NCI-H2227 treated with DMSO at 0.1 percent for 48 hours (cell line): ENCODE results near the gene KCNB1.

Experiments used
- DNase-seq: peaks from one replicate; lab custom pipeline; 2025; lab: John Stamatoyannopoulos, UW

The KCNB1 gene

GRCh38 chr20:49409302-49409974 is 73.0 kb downstream of the KCNB1 start:
- DNase-seq = no peak

DNA sequence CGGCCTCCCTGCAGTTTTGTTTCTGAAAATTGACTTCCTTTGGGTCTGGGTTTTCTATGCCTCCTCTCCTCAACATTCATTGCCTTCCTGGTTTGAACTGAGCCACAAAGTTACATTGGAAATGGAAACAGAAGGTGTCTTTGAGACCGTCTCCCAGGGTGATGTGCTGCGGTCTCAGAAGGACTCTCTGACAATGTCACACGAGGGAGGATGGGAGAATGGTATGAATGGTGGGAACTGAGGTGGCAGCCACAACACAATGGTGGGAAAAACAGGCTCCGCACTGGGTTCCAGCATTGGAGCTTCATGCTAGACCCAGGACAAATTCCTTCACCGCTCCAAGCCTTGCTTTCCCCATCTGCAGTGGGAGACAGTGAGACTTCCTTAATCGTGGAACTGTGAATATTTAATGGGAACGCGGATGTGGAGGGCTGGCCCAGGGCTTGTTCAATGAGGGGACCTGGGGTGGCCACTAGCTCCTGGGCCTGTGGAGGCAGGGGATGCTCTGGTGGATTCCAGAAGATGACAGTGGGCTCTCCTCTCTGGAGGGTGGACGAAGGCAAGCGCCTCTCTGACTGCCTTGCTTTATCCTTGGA is 73.9 kb downstream of the KCNB1 start:
- DNase-seq = no peak

DNA sequence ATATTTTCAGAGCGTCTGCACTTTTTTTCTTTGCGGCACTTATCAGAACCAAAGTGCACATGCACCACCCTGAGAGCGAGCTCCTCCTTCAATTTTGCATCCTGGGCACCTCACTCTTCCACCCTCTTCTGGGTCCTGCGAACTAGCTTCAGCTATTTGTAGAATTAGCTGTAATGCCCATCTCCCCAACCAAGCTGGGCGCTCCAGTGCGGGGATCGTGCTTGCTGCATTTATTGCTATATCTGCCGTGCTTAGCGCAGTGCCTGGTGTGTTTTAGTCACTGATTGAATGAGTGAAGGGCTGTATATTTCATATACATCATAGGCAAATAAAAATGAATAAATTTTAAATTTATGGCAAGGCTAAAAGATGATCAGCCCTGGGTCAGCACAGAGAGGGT is 75.8 kb downstream of the KCNB1 start:
- no peak for DNase-seq

GRCh38 chr20:49405696-49406095 is 76.8 kb downstream of the KCNB1 start:
- DNase-seq = no peak

DNA sequence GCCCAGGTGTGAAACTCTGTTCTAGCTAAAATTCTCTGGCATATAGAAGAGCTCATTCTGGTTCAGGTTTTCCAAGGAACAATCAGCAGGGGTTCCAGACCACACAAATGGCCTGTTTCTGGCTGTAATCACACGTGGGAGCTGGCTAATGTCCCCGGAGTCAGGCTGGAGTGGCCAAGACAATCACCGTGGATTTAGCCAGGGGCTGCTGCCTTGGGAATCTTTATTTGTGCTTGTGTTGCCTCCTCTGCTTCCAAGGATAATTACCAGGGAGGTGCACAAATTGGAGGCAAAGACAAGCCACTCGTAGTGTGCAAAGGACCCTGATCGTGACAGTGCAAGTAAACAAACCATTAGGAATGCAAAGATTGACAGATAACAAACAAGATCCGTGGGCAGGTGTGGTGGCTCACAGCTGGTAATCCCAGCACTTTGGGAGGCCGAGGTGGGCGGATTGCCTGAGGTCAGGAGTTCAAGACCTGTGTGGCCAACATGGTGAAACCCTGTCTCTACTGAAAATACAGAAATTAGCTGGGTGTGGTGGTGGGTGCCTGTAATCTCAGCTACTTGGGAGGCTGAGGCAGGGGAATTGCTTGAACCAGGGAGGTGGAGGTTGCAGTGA is 77.3 kb downstream of the KCNB1 start:
- peak; percentile 64 for DNase-seq

DNA sequence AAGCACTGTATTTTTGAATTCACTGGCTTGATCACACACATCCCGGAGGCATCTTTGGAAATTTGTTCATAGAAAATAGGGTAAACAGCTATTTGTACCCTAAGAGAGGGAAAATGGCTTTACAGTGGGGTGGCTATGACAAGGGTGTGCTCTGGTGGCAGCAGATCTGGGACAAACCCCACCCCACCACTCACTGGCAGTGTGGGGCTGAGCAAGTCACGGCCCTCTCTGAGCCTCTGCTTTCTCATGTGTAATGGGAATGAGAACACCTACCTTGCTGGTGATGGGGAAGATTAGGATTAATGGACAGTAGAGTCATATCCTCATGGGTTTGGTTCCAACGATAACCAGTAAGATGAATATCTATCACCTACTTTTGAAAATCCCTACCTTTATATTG is 78.0 kb downstream of the KCNB1 start:
- no peak for DNase-seq

DNA sequence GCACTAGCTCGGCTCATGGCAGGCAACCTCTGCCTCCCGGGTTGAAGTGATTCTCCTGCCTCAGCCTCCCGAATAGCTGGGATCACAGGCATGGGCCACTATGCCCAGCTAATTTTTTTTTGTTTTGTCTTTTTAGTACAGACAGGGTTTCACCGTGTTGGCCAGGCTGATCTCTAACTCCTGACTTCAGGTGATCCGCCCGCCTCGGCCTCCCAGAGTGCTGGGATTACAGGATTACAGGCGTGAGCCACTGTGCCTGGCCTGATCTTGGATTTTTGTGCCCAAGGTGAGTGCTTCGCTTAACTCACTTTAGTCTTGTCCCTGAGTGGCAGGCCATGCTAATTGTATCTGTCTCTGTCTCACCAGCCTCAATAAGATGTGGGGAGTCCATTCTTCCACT is 78.6 kb downstream of the KCNB1 start:
- no peak for DNase-seq

- DNase-seq = no peak
Observed at GRCh38 chr20:49403012-49403411, 79.5 kb downstream of the KCNB1 start.

- DNase-seq = peak; percentile 35
Observed at GRCh38 chr20:49400904-49401303, 81.6 kb downstream of the KCNB1 start.

GRCh38 chr20:49400410-49400809 is 82.1 kb downstream of the KCNB1 start:
- no peak for DNase-seq

DNA sequence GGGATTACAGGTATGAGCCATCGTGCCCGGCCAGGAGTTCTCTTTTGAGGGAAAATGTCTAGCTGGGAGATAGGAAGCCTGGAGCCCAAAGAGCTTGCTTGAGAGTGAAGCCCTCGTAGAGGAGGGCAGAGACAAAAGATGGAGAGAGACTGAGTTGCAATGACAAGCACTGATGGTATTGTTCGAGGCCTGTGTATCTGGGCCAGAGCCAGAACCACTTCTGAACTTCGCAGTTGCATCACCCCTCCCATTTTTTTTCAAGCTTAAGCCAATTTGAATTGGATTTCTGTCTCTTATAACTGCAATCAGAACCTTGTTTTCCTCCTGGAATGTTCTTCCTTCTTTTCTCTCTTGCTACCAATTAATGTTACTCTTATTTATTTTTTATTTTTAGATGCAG is 83.1 kb downstream of the KCNB1 start:
- no peak for DNase-seq

DNA sequence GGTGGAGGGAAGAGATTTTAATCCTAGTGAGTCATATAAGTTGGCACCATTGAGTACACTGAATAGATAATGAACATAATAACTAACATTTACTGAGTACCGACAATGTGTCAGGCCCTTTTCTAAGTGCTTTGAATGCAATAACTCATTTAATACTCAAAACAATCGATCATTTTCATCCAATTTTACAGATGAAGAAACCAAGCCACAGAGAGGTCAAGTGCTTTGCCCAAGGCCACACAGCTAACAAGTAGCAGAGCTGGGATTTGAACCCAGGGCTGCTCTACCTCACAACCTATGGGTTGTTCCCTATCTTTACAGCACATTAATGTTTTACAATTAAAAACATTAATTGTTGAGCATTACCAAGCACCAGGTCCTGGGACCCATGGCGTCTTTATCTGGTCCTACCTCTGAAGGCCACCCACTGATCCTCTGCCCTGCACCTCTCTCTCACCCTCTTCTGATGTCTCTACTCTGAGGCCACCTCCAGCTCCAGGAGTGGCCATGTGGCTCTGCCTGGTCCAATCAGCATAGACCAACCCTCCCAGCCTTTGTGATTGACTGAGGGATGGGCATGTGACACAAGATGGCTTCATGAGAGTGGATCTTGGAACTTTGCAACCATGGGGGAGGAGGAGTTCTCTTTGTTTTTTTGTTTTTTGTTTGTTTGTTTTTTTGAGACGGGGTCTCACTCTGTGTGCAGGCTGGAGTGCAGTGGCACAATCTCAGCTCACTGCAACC is 83.9 kb downstream of the KCNB1 start:
- DNase-seq = no peak

DNA sequence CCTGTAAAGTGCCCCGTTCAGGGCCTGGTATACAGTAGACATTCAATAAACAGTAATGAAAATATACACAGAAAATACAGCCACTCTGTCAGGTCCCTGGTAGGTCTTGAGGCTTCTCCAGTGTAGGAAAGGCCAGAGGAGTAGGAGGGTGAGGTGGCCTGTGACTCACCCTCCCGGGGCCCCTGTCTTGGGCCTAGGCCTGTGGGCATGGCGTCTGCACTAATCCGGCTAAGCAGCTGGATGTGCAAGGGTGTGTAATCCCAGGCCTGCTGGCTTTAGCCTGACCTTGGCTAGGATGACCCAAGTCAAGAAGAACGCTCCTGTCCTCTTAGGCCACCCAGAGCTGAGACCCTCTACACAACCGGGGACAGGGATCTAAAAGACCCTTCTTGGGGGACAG is 84.9 kb downstream of the KCNB1 start:
- no peak for DNase-seq

DNA sequence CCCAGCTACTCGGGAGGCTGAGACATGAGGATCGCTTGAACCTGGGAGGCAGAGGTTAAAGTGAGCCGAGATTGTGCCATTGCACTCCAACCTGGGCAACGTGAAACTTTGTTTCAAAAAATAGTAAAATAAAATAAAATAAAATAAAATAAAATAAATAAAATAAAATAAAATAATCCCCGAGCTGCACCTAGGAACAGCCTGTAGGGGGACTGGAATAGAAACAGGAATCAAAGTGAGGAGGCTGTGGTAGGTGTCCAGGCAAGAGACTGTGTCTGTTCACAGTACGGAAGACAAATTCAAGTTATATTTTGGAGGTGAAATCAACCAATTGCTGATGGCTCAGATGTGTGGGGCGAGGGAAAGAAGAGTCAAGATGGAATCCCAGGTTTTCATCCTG is 86.2 kb downstream of the KCNB1 start:
- DNase-seq = no peak

- DNase-seq = no peak
Observed at GRCh38 chr20:49395659-49396058, 86.8 kb downstream of the KCNB1 start.

DNA sequence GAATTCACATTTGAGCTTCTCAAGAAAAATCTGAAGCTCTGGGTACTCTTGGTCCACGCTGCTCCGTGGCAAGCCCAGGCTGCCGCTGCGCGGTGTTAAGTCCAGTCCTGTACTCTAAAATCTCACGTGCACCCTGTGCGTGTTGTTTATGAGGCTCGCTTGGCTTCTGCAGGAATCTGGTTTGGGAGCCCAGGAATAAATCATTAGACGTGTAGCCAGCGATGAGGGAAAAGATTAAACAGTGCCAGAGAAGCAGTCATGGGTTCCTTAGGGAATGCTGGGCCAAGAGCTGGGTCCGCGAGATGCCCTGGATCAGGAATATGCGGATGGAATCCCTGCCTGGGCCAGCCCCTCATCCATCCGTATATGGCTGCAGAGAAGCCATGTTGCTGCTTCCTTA is 87.3 kb downstream of the KCNB1 start:
- no peak for DNase-seq

GRCh38 chr20:49394757-49395156 is 87.7 kb downstream of the KCNB1 start:
- no peak for DNase-seq

GRCh38 chr20:49394264-49394663 is 88.2 kb downstream of the KCNB1 start:
- DNase-seq = no peak

DNA sequence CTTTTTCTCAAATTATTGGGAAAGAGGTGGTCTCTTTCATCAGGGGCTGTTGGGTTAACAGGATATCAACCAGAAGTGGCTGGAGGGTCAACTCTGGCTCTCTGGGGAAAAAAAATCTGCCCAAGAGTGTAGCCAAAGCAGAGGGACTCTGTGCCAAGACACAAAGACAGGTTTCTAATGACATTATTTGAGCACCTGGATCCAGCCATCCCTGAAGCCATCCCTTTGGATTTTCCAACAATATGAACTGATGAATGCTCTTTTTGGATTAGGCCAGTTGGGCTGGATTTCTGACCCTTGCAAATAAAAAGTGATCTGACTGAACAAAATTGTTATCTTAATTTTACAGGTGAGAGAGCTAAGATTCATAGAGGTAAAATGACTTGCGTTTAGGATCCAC is 88.7 kb downstream of the KCNB1 start:
- DNase-seq = no peak

DNA sequence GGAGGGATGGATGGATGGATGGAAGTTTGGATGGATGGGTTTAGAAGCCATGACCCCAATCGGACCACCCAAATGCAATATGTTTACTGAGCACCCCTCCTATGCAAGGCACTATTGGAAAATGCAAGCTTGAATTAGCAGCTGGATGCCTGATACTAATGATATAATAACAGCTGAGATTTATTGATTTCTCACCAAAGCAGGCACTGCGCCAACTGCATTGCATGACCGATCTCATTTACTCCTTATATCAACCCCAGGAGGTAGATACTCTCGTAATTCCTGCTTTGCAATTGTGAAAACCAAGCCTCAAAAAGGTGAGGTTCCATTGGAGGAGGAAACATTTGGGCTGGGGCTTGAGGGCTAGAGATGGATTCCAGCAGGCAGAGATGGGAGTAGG is 89.7 kb downstream of the KCNB1 start:
- peak; percentile 16 for DNase-seq

- no peak for DNase-seq
Observed at GRCh38 chr20:49391404-49392245, 90.8 kb downstream of the KCNB1 start.

DNA sequence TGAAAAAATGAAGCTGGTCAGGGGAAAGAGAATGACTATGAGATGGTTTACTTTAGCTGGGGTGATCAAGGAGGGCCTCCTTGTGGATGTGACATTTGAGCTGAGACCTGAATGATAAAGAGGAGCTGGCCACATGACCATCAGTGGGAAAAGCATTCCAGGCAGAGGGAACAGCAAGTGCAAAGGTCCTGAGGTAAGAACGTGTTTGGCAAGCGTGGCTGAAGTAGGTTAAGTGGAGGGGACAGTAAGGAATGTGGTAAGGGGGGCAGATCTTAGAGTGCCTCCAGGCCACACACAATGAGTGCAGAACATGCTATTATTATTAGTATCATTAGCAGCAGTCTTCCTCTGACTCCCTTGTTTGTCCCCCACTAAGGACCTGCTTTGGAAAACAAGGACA is 92.6 kb downstream of the KCNB1 start:
- no peak for DNase-seq
